ENCODE measurements around the gene ST8SIA2. TPM values are rescaled to one million over a fixed set of nuclear protein-coding genes. Genes with fewer than 3 reads are reported as not detected.

Gene ST8SIA2
- not detected in 2 replicates for total RNA-seq

GRCh38 chr15:92393071-92393979 is at the start of gene ST8SIA2:
TSS of gene ST8SIA2 (plus strand) at chr15:92393881. CDS start at chr15:92394065, 184 bp downstream.

Small RNAs within 50 kb of the gene (small RNA-seq; reads per million reads assigned to genes)
- gene RF01233 = not detected

Measured in articular chondrocyte of knee joint (primary cell).